ENCODE data around the gene LFNG. TPM values are rescaled to one million over a fixed set of nuclear protein-coding genes. Genes with fewer than 3 reads are reported as not detected.
"Not testable (repeated sequence)": the region's sequence is repeated elsewhere in the genome, so short reads cannot be mapped to it uniquely, and the experiment has no call there.

Gene LFNG
- total RNA-seq, 1 donor from 2014 or later, result 41.0 TPM

DNA sequence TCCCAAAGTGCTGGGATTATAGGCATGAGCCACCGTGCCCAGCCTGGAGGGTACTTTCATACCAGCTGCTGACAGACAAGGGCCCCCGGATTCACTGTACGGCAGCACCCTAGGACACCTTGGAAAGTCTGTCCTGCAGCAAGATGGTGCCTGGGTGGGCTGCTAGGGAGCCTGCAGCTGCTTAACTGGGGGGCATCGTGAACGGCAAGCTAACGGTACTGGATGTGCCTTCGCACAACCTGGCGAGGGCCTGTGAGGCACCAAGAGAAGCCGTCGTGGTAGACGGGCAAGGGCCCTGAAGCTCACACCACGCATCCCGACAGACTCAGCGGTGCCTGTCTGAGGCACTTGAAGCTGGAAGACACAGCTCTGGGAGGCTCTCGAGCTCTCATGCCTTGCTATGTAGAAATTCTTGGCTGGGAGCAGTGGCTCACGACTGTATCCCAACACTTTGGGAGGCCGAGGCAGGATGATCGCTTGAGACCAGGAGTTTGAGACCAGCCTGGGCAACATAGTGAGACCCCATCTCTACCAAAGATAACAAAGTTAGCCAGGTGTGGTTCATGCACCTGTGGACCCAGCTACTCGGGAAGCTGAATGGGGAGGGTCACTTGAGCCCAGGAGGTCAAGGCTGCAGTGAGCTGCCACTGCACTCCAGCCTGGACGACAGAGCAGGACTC, 26.3 kb downstream of the LFNG start:
- Mint-ChIP-seq H3K27ac (no peak overlapping the region), H3K4me1 (ENCODE audit: low read depth) (peaks cover 2% of the 10 kb centered on the region), H3K9me3 (no peaks in the 10 kb centered on the region), H3K36me3 (ENCODE audit: low read depth) (peaks cover 47% of the 10 kb centered on the region), H3K27me3 (ENCODE audit: low read depth) (no peaks in the 10 kb centered on the region), H3K4me3 (ENCODE audit: low read depth) (no peak overlapping the region)
- no peak for DNase-seq (ENCODE audit: low spot score)
- intact Hi-C loops (cut with micrococcal nuclease), result no loop called here

DNA sequence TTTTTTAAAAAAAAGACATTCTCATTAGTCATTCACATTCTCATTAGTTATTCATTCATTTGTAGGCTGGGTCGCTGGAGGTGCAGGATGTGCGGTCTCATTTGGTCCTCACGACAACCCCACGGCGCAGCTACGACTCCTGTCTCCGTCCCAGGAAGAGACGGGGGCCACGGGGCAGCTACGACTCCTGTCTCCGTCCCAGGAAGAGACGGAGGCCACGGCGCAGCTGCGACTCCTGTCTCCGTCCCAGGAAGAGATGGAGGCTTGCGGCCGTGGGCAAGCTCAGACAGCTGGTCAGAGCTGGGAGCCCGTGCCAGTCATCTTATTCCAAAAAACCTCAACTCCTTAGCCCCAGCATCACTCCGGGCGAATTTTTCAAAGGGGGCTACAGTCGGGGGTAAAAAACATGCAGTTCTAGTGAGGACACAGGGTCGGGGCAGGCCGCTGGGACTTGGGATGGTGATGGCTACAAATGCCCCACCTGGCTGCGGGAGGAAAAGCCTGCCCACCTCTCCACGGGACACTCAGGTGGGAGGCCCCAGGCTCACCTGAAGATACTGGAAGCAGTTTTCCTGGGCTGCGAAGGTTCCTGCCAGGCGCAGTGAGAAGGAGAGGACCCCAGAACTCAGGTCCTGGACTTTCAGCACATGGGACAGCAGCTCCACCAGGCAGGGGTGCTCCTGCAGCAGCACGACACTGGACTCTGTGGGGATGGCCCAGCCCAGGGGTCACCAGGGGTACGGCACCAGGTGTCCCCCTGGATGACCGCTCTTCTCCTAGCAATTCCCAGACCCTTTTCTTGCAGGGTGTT, 27.4 kb downstream of the LFNG start:
- no peak for DNase-seq (ENCODE audit: low spot score)
- Mint-ChIP-seq H3K36me3 (ENCODE audit: low read depth) (peaks cover 54% of the 10 kb centered on the region), H3K4me3 (ENCODE audit: low read depth) (no peak overlapping the region), H3K27ac (no peak overlapping the region), H3K4me1 (ENCODE audit: low read depth) (peaks cover 5% of the 10 kb centered on the region), H3K27me3 (ENCODE audit: low read depth) (no peaks in the 10 kb centered on the region), H3K9me3 (no peaks in the 10 kb centered on the region)
- intact Hi-C loops (cut with micrococcal nuclease), result no loop called here

GRCh38 chr7:2551418-2551817, 31.8 kb downstream of the LFNG start:
- Mint-ChIP-seq H3K27me3 (ENCODE audit: low read depth) (no peaks in the 10 kb centered on the region), H3K4me1 (ENCODE audit: low read depth) (peaks cover 21% of the 10 kb centered on the region), H3K9me3 (no peaks in the 10 kb centered on the region), H3K27ac (no peak overlapping the region), H3K4me3 (ENCODE audit: low read depth) (no peak overlapping the region), H3K36me3 (ENCODE audit: low read depth) (peaks cover 51% of the 10 kb centered on the region)
- DNase-seq (ENCODE audit: low spot score), result no peak
- intact Hi-C loops (cut with micrococcal nuclease), result no loop called here

DNA sequence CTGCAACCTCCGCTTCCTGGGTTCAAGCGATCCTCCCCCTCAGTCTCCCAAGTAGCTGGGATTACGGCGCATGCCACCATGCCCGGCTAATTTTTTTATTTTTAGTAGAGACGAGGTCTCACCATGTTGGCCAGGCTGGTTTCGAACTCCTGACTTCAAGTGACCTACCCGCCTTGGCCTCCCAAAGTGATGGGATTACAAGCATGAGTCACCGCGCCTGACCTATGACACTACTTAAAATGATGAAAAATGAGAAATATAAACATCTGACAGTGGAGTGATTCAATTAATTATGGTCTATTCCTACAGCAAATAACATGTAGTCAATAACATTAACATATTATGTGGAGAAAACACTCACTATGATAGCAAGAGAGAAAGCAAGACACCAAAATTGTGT, 33.5 kb downstream of the LFNG start:
- no peak for DNase-seq (ENCODE audit: low spot score)
- intact Hi-C loops (cut with micrococcal nuclease), result no loop called here
- Mint-ChIP-seq H3K27ac (peak overlapping the region; percentile 74), H3K27me3 (ENCODE audit: low read depth) (no peaks in the 10 kb centered on the region), H3K9me3 (no peaks in the 10 kb centered on the region), H3K4me3 (ENCODE audit: low read depth) (peak overlapping the region; percentile 89), H3K4me1 (ENCODE audit: low read depth) (peaks cover 24% of the 10 kb centered on the region), H3K36me3 (ENCODE audit: low read depth) (peaks cover 38% of the 10 kb centered on the region)

GRCh38 chr7:2553831-2554581, 34.4 kb downstream of the LFNG start:
- Mint-ChIP-seq H3K27ac (peak overlapping the region; percentile 84), H3K4me1 (ENCODE audit: low read depth) (peaks cover 24% of the 10 kb centered on the region), H3K9me3 (no peaks in the 10 kb centered on the region), H3K27me3 (ENCODE audit: low read depth) (no peaks in the 10 kb centered on the region), H3K4me3 (ENCODE audit: low read depth) (peak overlapping the region; percentile 89), H3K36me3 (ENCODE audit: low read depth) (peaks cover 34% of the 10 kb centered on the region)
- DNase-seq (ENCODE audit: low spot score), result no peak
- intact Hi-C loops (cut with micrococcal nuclease), result loop anchor here (2.0 kb wide), 3 partner anchors 23 to 77 kb away; partner anchors contain the start of gene GRIFIN

DNA sequence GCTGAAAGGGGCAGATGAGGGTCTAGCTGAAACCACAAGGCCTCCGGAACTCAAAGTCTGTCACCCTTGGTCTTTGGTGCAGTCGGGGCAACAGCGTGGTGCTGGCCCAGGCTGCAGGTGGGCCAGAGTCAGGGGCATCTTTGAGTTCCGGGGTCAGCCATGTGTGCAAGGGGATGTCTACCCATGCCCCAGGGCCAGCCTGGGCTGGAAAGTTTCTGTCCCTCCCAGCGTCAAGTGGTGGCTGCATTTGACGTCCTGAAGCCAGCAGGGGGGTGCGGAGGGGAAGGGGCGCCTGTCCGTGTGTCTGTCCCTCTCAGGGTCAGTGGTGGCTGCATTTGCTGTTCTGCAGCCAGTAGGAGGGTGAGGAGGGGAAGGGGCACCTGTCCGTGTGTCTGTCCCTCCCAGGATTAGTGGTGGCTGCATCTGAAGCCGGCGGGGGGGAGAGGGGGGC, 35.1 kb downstream of the LFNG start:
- H3K4me3 Mint-ChIP-seq (ENCODE audit: low read depth), result peak overlapping the region; percentile 89
- intact Hi-C loops (cut with micrococcal nuclease), result loop anchor here (2.0 to 5.0 kb wide), 4 partner anchors 24 to 78 kb away; partner anchors contain the start of genes GRIFIN and TTYH3
- no peaks in the 10 kb centered on the region for H3K9me3 Mint-ChIP-seq
- H3K27ac Mint-ChIP-seq, result peak overlapping the region; percentile 84
- peaks cover 24% of the 10 kb centered on the region for H3K4me1 Mint-ChIP-seq (ENCODE audit: low read depth)
- H3K36me3 Mint-ChIP-seq (ENCODE audit: low read depth), result peaks cover 27% of the 10 kb centered on the region
- no peak for DNase-seq (ENCODE audit: low spot score)
- H3K27me3 Mint-ChIP-seq (ENCODE audit: low read depth), result no peaks in the 10 kb centered on the region

DNA sequence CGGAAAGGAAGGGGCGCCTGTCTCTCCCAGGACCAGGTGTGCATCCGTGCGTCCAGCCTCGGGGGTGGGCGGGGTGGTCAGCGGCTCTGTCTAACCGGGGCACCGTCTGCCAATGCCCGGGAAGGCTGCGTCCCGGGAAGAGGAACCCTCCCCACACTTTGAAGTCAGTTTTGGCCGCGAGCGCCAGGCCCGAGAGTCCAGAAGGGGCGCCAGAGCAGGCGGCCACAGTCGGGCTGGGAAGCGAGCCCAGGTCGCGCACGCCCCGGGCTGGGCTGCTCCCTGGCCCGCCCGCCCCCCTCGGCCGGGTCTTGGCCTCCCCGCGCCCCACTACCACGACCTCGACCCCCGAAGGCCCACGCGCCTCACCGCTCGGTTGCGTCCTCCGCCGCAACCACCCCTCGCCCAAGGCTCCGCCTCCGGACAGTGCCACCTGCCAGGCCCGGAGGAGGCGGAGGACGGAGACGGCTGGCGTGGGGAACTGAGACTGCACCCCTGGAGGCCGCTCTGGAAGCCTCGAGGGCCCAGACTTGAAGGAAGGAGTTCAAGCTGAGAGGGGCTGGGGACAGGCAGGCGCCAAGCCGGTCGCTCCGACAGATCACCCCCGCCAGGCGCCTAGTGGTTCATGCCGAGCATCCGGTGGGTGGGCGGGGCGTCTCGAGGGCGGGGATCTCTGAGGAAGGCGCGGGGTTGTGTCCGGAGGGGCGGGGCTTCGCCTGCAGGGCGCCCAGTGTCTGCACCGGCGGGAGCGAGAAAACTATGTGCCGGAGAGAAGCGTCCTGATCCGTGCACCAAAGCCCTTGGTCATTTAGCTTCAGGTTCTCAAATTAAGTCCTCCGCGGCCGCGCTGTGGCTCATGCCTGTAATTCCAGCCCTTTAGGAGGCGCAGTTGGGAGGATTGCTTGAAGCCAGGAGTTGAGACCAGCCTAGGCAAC, 35.8 kb downstream of the LFNG start, which contains the start of gene BRAT1:
Gene BRAT1, minus strand, starts transcription at position 404 of the 932 bp plus-strand sequence. CDS start 1,093 bp downstream, outside the sequence.
- Mint-ChIP-seq H3K27ac (peak within 1 kb of the TSS; percentile 84), H3K4me1 (ENCODE audit: low read depth) (peaks cover 28% of the 10 kb centered on the region), H3K36me3 (ENCODE audit: low read depth) (peaks cover 25% of the 10 kb centered on the region), H3K9me3 (no peaks in the 10 kb centered on the region), H3K27me3 (ENCODE audit: low read depth) (no peaks in the 10 kb centered on the region), H3K4me3 (ENCODE audit: low read depth) (peak within 1 kb of the TSS; percentile 89)
- intact Hi-C loops (cut with micrococcal nuclease), result loop anchor here (2.0 to 5.0 kb wide), 4 partner anchors 25 to 79 kb away; partner anchors contain the start of genes GRIFIN and TTYH3
- peak; percentile 92 for DNase-seq (ENCODE audit: low spot score)

- H3K27me3 Mint-ChIP-seq (ENCODE audit: low read depth), result no peaks in the 10 kb centered on the region
- intact Hi-C loops (cut with micrococcal nuclease), result loop anchor here (1.0 to 5.0 kb wide), 2 partner anchors 39 to 74 kb away; partner anchors contain the start of genes LFNG and TTYH3
- DNase-seq (ENCODE audit: low spot score), result peak; percentile 89
- peaks cover 4% of the 10 kb centered on the region for H3K36me3 Mint-ChIP-seq (ENCODE audit: low read depth)
- H3K4me3 Mint-ChIP-seq (ENCODE audit: low read depth), result peak within 1 kb of the TSS; percentile 69
- H3K9me3 Mint-ChIP-seq, result no peaks in the 10 kb centered on the region
- no peak within 1 kb of the TSS for H3K27ac Mint-ChIP-seq
- H3K4me1 Mint-ChIP-seq (ENCODE audit: low read depth), result peaks cover 20% of the 10 kb centered on the region
Measured at GRCh38 chr7:2558629-2559282, 39.2 kb downstream of the LFNG start, which contains the start of gene IQCE. IQCE (plus strand) TSS chr7:2558979; CDS start chr7:2559182, 203 bp downstream.

- Mint-ChIP-seq H3K27ac (no peak overlapping the region), H3K27me3 (ENCODE audit: low read depth) (no peaks in the 10 kb centered on the region), H3K4me3 (ENCODE audit: low read depth) (peak overlapping the region; percentile 69), H3K9me3 (no peaks in the 10 kb centered on the region), H3K4me1 (ENCODE audit: low read depth) (peaks cover 14% of the 10 kb centered on the region), H3K36me3 (ENCODE audit: low read depth) (no peaks in the 10 kb centered on the region)
- peak; percentile 40 for DNase-seq (ENCODE audit: low spot score)
- intact Hi-C loops (cut with micrococcal nuclease), result loop anchor here (1.0 to 5.0 kb wide), 2 partner anchors 40 to 73 kb away; partner anchors contain the start of genes LFNG and TTYH3
Measured at GRCh38 chr7:2559283-2559950, 39.8 kb downstream of the LFNG start.

DNA sequence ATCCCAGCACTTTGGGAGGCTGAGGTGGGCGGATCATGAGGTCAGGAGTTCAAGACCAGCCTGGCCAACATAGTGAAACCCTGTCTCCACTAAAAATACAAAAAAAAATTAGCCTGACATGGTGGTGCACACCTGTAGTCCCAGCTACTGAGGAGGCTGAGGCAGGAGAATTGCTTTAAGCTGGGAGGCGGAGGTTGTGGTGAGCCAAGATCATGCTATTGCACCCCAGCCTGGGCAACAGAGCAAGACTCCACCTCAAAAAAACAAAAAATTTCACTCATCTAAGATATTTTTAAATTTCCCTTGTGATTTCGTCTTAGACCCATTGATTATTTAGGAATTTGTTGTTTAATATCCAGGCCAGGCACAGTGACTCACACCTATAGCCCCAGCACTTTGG, 44.4 kb downstream of the LFNG start:
- H3K4me3 Mint-ChIP-seq (ENCODE audit: low read depth); intact Hi-C loops (cut with micrococcal nuclease); H3K27me3 Mint-ChIP-seq (ENCODE audit: low read depth); H3K27ac Mint-ChIP-seq; H3K36me3 Mint-ChIP-seq (ENCODE audit: low read depth); H3K9me3 Mint-ChIP-seq; H3K4me1 Mint-ChIP-seq (ENCODE audit: low read depth); DNase-seq (ENCODE audit: low spot score): not testable (repeated sequence)

Measured in activated T-helper 2 cell treated with anti-CD3 and anti-CD28 coated beads, Interferon-gamma antibody, Interleukin-2, Interleukin-4, amounts not matched to agents 10 μg/mL and 5 μg/mL and 100 μg/mL, durations not matched to agents 14 hours and 24 hours and 36 hours (primary cell).